Suprapubic skin (tissue), 3 donors: Measurements from ENCODE around the gene AUTS2.

ENCODE experiments used
- POLR2AphosphoS5 ChIP-seq, 3 donors: sonication (generic); formaldehyde crosslinking; IDR thresholded peaks; one replicate each; pipeline ENCODE4 v1.6.1; 2017; ENCODE audit warnings: antibody characterized with exemption in 3 of 3
- TF ChIP-seq, protein P1 (sequence below), 2 donors: fragments of 200-600 bp in 1 of 2; fragments of 450-650 bp in 1 of 2; sonication (generic) in 1 of 2; IDR thresholded peaks; one replicate each; pipeline ENCODE4 v1.5.1; 2016 to 2019; ENCODE audit warnings: antibody characterized with exemption in 2 of 2, mild to moderate bottlenecking in 1 of 2, moderate library complexity in 1 of 2

DNA sequence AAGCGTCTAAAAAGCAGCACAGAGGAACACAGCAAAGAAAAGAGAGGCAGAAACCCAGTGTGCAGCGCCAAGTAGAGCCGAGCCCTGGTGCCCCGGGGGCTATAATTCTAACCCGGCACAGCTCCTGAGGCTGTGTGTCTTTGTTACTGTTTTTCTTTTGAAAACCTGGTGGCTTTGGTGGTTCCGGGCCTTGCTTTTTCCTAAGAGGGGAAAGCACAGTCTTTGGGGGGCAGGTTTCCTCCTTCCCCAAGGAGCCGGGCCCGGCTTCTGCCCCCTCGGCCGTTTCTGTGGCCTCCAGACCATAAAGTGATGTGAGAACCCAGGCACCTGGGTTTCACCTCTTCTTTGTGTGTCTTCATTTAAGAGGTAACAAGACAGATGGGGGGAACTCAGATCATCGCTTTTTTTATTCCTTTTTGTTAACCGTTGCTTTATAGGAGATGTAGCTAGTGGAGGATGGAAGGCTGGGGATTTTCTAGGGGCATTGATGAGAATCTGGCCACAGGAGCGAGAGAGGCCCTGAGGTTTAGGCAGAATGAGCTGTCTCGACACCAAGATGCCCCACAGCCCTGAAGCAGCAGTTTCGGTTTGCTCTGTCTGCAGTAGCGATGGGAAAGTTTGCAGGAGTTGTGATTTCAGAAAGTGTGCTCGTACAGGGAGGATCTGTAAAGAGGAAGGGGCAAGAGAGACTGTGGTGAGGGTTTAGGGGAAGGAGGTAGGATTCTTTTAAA is 1165.9 kb downstream of the AUTS2 start:
- TF ChIP-seq, protein P1, sequence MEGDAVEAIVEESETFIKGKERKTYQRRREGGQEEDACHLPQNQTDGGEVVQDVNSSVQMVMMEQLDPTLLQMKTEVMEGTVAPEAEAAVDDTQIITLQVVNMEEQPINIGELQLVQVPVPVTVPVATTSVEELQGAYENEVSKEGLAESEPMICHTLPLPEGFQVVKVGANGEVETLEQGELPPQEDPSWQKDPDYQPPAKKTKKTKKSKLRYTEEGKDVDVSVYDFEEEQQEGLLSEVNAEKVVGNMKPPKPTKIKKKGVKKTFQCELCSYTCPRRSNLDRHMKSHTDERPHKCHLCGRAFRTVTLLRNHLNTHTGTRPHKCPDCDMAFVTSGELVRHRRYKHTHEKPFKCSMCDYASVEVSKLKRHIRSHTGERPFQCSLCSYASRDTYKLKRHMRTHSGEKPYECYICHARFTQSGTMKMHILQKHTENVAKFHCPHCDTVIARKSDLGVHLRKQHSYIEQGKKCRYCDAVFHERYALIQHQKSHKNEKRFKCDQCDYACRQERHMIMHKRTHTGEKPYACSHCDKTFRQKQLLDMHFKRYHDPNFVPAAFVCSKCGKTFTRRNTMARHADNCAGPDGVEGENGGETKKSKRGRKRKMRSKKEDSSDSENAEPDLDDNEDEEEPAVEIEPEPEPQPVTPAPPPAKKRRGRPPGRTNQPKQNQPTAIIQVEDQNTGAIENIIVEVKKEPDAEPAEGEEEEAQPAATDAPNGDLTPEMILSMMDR (IDR thresholded peaks at IDR 0.05) = no peak
- no peak for TF ChIP-seq POLR2AphosphoS5 (IDR thresholded peaks at IDR 0.05)
